NB4 (cell line): Measurements from ENCODE around the gene ART4.

ENCODE experiments used
- DNase-seq: peaks from one replicate; pipeline ENCODE4 v3.0.0; 2010; ENCODE audit warnings: low read depth
- H3K4me3 ChIP-seq: one replicate; pipeline ENCODE4 v1.5.1; 2011; ENCODE audit warnings: mild to moderate bottlenecking, low read depth, low read length, moderate library complexity
- MAX ChIP-seq: IDR thresholded peaks from 2 replicates; pipeline ENCODE4 v1.6.1; 2011; ENCODE audit warnings: low read depth, low read length
- MYC ChIP-seq: IDR thresholded peaks from 2 replicates; pipeline ENCODE4 v1.6.1; 2011; ENCODE audit warnings: low read depth, low read length
- POLR2A ChIP-seq: IDR thresholded peaks from 2 replicates; pipeline ENCODE4 v1.6.1; 2011; ENCODE audit warnings: mild to moderate bottlenecking; ENCODE audit not compliant: insufficient read length; ENCODE audit errors: extremely low read depth
- TF ChIP-seq, protein P1 (sequence below): IDR thresholded peaks from one replicate; pipeline ENCODE4 v1.5.1; 2012; ENCODE audit warnings: low read depth, low read length

ART4 gene

GRCh38 chr12:14834509-14834908 lies 8.8 kb downstream of the ART4 start:
- H3K4me3 ChIP-seq: no peak overlapping the region
- no peak for DNase-seq
- no peak for TF ChIP-seq MYC
- no peak for TF ChIP-seq POLR2A
- TF ChIP-seq, protein P1, sequence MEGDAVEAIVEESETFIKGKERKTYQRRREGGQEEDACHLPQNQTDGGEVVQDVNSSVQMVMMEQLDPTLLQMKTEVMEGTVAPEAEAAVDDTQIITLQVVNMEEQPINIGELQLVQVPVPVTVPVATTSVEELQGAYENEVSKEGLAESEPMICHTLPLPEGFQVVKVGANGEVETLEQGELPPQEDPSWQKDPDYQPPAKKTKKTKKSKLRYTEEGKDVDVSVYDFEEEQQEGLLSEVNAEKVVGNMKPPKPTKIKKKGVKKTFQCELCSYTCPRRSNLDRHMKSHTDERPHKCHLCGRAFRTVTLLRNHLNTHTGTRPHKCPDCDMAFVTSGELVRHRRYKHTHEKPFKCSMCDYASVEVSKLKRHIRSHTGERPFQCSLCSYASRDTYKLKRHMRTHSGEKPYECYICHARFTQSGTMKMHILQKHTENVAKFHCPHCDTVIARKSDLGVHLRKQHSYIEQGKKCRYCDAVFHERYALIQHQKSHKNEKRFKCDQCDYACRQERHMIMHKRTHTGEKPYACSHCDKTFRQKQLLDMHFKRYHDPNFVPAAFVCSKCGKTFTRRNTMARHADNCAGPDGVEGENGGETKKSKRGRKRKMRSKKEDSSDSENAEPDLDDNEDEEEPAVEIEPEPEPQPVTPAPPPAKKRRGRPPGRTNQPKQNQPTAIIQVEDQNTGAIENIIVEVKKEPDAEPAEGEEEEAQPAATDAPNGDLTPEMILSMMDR: no peak
- no peak for TF ChIP-seq MAX

- no peak for DNase-seq
- H3K4me3 ChIP-seq: no peak overlapping the region
- no peak for TF ChIP-seq MAX
- no peak for TF ChIP-seq POLR2A
- TF ChIP-seq, protein P1: no peak
- no peak for TF ChIP-seq MYC
Measured at GRCh38 chr12:14833952-14834351, 9.4 kb downstream of the ART4 start.

- no peak overlapping the region for H3K4me3 ChIP-seq
- DNase-seq: no peak
- TF ChIP-seq POLR2A: no peak
- no peak for TF ChIP-seq MAX
- no peak for TF ChIP-seq MYC
- TF ChIP-seq, protein P1: no peak
Measured at GRCh38 chr12:14833336-14833735, 10.0 kb downstream of the ART4 start.

GRCh38 chr12:14828892-14829291 lies 14.4 kb downstream of the ART4 start:
- H3K4me3 ChIP-seq: no peak overlapping the region
- DNase-seq: peak; percentile 9
- no peak for TF ChIP-seq MYC
- TF ChIP-seq MAX: no peak
- TF ChIP-seq, protein P1: no peak
- TF ChIP-seq POLR2A: no peak

- TF ChIP-seq MYC: no peak
- TF ChIP-seq, protein P1: no peak
- no peak for TF ChIP-seq POLR2A
- no peak for TF ChIP-seq MAX
- DNase-seq: no peak
- H3K4me3 ChIP-seq: no peak overlapping the region
Measured at GRCh38 chr12:14827043-14827442, 16.3 kb downstream of the ART4 start.

DNA sequence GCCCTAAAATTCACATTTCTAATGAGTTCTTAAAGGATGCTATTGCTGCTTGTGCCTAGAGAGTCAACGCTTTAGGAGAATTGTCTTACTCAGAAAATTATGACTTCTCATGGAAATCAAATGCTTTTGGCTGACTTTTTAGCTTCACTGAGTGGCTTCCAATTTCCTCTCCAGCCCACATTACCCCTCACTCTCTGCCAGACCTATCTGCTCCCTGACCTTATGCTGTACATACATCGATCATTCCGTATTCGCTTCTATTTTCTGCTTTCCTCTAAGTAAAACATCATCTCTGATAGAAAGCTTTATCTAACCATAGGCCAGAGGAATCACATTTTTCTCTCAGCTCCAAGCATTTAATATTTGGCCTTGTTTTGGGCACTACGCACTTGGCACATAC lies 16.8 kb downstream of the ART4 start:
- no peak for DNase-seq
- no peak for TF ChIP-seq MAX
- TF ChIP-seq MYC: no peak
- no peak for TF ChIP-seq POLR2A
- TF ChIP-seq, protein P1: no peak
- H3K4me3 ChIP-seq: no peak overlapping the region
